ENCODE data around the gene TBX21. TPM values are rescaled to one million over a fixed set of nuclear protein-coding genes. Genes with fewer than 3 reads are reported as not detected.

TBX21 gene
- total and polyA plus RNA-seq, 9 of the 15 experiments (the other 6 are each of a cell fraction or from before 2014, with no cell fraction given), result 0.07 TPM; not detected in 8

Other genes starting within 250 kb of the TBX21 start
Only the 7 nearest of the 12 such genes appear.
- gene KPNB1, start 83.3 kb upstream of the TBX21 start, total RNA-seq (2014; rRNA removed), result 271 and 293 TPM in 2 replicates
- 396 and 433 TPM in 2 replicates for gene KPNB1, start 83.3 kb upstream of the TBX21 start, total RNA-seq (2014; rRNA removed; fragmentation: Illumina TruSeq; extraction: Trizol)
- gene KPNB1, start 83.3 kb upstream of the TBX21 start, total RNA-seq (2015; rRNA removed; fragmentation: Illumina TruSeq; extraction: Trizol), result 339 and 354 TPM in 2 replicates
- 591 and 622 TPM in 2 replicates for gene KPNB1, start 83.3 kb upstream of the TBX21 start, total RNA-seq (2021)
- gene KPNB1, start 83.3 kb upstream of the TBX21 start, polyA plus RNA-seq (2011; rRNA removed), result 331 and 369 TPM in 2 replicates
- gene KPNB1, start 83.3 kb upstream of the TBX21 start, polyA plus RNA-seq (2014; fragmentation: Illumina TruSeq; extraction: Trizol), result 515 and 528 TPM in 2 replicates
- 100 to 1,000 TPM; 154 to 176 TPM for gene KPNB1, start 83.3 kb upstream of the TBX21 start, polyA plus RNA-seq (2014; fragmentation: Nextera tagmentation; extraction: Ambion mirVana)
- 271 and 316 TPM in 2 replicates for gene KPNB1, start 83.3 kb upstream of the TBX21 start, polyA plus RNA-seq (2014; rRNA removed)
- 10.6 and 14.7 TPM in 2 replicates for gene TBKBP1, start 39.1 kb upstream of the TBX21 start, total RNA-seq (2014; rRNA removed)
- gene TBKBP1, start 39.1 kb upstream of the TBX21 start, total RNA-seq (2014; rRNA removed; fragmentation: Illumina TruSeq; extraction: Trizol), result 3.7 and 4.4 TPM in 2 replicates
- gene TBKBP1, start 39.1 kb upstream of the TBX21 start, total RNA-seq (2015; rRNA removed; fragmentation: Illumina TruSeq; extraction: Trizol), result 4.7 and 5.1 TPM in 2 replicates
- gene TBKBP1, start 39.1 kb upstream of the TBX21 start, total RNA-seq (2021), result 12.5 and 15.6 TPM in 2 replicates
- 7.2 and 8.7 TPM in 2 replicates for gene TBKBP1, start 39.1 kb upstream of the TBX21 start, polyA plus RNA-seq (2011; rRNA removed)
- 6.8 and 11.4 TPM in 2 replicates for gene TBKBP1, start 39.1 kb upstream of the TBX21 start, polyA plus RNA-seq (2014; fragmentation: Illumina TruSeq; extraction: Trizol)
- under 1 TPM; 0.03 to 0.08 TPM for gene TBKBP1, start 39.1 kb upstream of the TBX21 start, polyA plus RNA-seq (2014; fragmentation: Nextera tagmentation; extraction: Ambion mirVana)
- gene TBKBP1, start 39.1 kb upstream of the TBX21 start, polyA plus RNA-seq (2014; rRNA removed), result 12.9 and 13.0 TPM in 2 replicates
- 6.1 and 7.3 TPM in 2 replicates for gene OSBPL7, start 88.6 kb downstream of the TBX21 start, total RNA-seq (2014; rRNA removed)
- gene OSBPL7, start 88.6 kb downstream of the TBX21 start, total RNA-seq (2014; rRNA removed; fragmentation: Illumina TruSeq; extraction: Trizol), result 2.4 and 2.9 TPM in 2 replicates
- gene OSBPL7, start 88.6 kb downstream of the TBX21 start, total RNA-seq (2015; rRNA removed; fragmentation: Illumina TruSeq; extraction: Trizol), result 5.8 and 6.7 TPM in 2 replicates
- gene OSBPL7, start 88.6 kb downstream of the TBX21 start, total RNA-seq (2021), result 11.5 and 11.9 TPM in 2 replicates
- 5.3 and 15.3 TPM in 2 replicates for gene OSBPL7, start 88.6 kb downstream of the TBX21 start, polyA plus RNA-seq (2011; rRNA removed)
- gene OSBPL7, start 88.6 kb downstream of the TBX21 start, polyA plus RNA-seq (2014; fragmentation: Illumina TruSeq; extraction: Trizol), result 5.9 and 7.7 TPM in 2 replicates
- under 1 TPM; 0.32 to 0.48 TPM for gene OSBPL7, start 88.6 kb downstream of the TBX21 start, polyA plus RNA-seq (2014; fragmentation: Nextera tagmentation; extraction: Ambion mirVana)
- 9.7 and 9.8 TPM in 2 replicates for gene OSBPL7, start 88.6 kb downstream of the TBX21 start, polyA plus RNA-seq (2014; rRNA removed)
- gene MRPL10, start 98.3 kb downstream of the TBX21 start, total RNA-seq (2014; rRNA removed), result 68.6 and 83.9 TPM in 2 replicates
- 46.9 and 50.2 TPM in 2 replicates for gene MRPL10, start 98.3 kb downstream of the TBX21 start, total RNA-seq (2014; rRNA removed; fragmentation: Illumina TruSeq; extraction: Trizol)
- 52.3 and 53.1 TPM in 2 replicates for gene MRPL10, start 98.3 kb downstream of the TBX21 start, total RNA-seq (2015; rRNA removed; fragmentation: Illumina TruSeq; extraction: Trizol)
- 71.2 and 82.9 TPM in 2 replicates for gene MRPL10, start 98.3 kb downstream of the TBX21 start, total RNA-seq (2021)
- gene MRPL10, start 98.3 kb downstream of the TBX21 start, polyA plus RNA-seq (2011; rRNA removed), result 67.3 and 101 TPM in 2 replicates
- gene MRPL10, start 98.3 kb downstream of the TBX21 start, polyA plus RNA-seq (2014; fragmentation: Illumina TruSeq; extraction: Trizol), result 105 and 108 TPM in 2 replicates
- 10 to 100 TPM; 27.8 to 47.8 TPM for gene MRPL10, start 98.3 kb downstream of the TBX21 start, polyA plus RNA-seq (2014; fragmentation: Nextera tagmentation; extraction: Ambion mirVana)
- gene MRPL10, start 98.3 kb downstream of the TBX21 start, polyA plus RNA-seq (2014; rRNA removed), result 67.4 and 83.9 TPM in 2 replicates
- 0.37 TPM in 1 of 2 replicates, not detected in the other for gene LRRC46, start 98.4 kb downstream of the TBX21 start, total RNA-seq (2014; rRNA removed)
- gene LRRC46, start 98.4 kb downstream of the TBX21 start, total RNA-seq (2014; rRNA removed; fragmentation: Illumina TruSeq; extraction: Trizol), result 0.22 and 0.40 TPM in 2 replicates
- 0.47 and 0.64 TPM in 2 replicates for gene LRRC46, start 98.4 kb downstream of the TBX21 start, total RNA-seq (2015; rRNA removed; fragmentation: Illumina TruSeq; extraction: Trizol)
- gene LRRC46, start 98.4 kb downstream of the TBX21 start, total RNA-seq (2021), result 0.73 and 1.0 TPM in 2 replicates
- 0.59 and 0.72 TPM in 2 replicates for gene LRRC46, start 98.4 kb downstream of the TBX21 start, polyA plus RNA-seq (2011; rRNA removed)
- gene LRRC46, start 98.4 kb downstream of the TBX21 start, polyA plus RNA-seq (2014; fragmentation: Illumina TruSeq; extraction: Trizol), result 1.4 and 1.9 TPM in 2 replicates
- gene LRRC46, start 98.4 kb downstream of the TBX21 start, polyA plus RNA-seq (2014; fragmentation: Nextera tagmentation; extraction: Ambion mirVana), result under 1 TPM; 0.39 TPM
- 0.53 and 1.4 TPM in 2 replicates for gene LRRC46, start 98.4 kb downstream of the TBX21 start, polyA plus RNA-seq (2014; rRNA removed)
- 23.2 and 29.9 TPM in 2 replicates for gene SCRN2, start 108.0 kb downstream of the TBX21 start, total RNA-seq (2014; rRNA removed)
- gene SCRN2, start 108.0 kb downstream of the TBX21 start, total RNA-seq (2014; rRNA removed; fragmentation: Illumina TruSeq; extraction: Trizol), result 5.7 and 8.5 TPM in 2 replicates
- gene SCRN2, start 108.0 kb downstream of the TBX21 start, total RNA-seq (2015; rRNA removed; fragmentation: Illumina TruSeq; extraction: Trizol), result 11.8 and 13.7 TPM in 2 replicates
- gene SCRN2, start 108.0 kb downstream of the TBX21 start, total RNA-seq (2021), result 24.0 and 28.8 TPM in 2 replicates
- 19.3 and 32.0 TPM in 2 replicates for gene SCRN2, start 108.0 kb downstream of the TBX21 start, polyA plus RNA-seq (2011; rRNA removed)
- 13.6 and 20.9 TPM in 2 replicates for gene SCRN2, start 108.0 kb downstream of the TBX21 start, polyA plus RNA-seq (2014; fragmentation: Illumina TruSeq; extraction: Trizol)
- gene SCRN2, start 108.0 kb downstream of the TBX21 start, polyA plus RNA-seq (2014; fragmentation: Nextera tagmentation; extraction: Ambion mirVana), result 1 to 10 TPM in 1 of 2 experiments, under 1 TPM in 1; 0.25 to 1.2 TPM
- gene SCRN2, start 108.0 kb downstream of the TBX21 start, polyA plus RNA-seq (2014; rRNA removed), result 31.9 and 32.9 TPM in 2 replicates
- 2.2 TPM in 2 replicates for gene SP6, start 117.9 kb downstream of the TBX21 start, total RNA-seq (2014; rRNA removed)
- 1.6 and 2.0 TPM in 2 replicates for gene SP6, start 117.9 kb downstream of the TBX21 start, total RNA-seq (2014; rRNA removed; fragmentation: Illumina TruSeq; extraction: Trizol)
- 1.1 TPM in 2 replicates for gene SP6, start 117.9 kb downstream of the TBX21 start, total RNA-seq (2015; rRNA removed; fragmentation: Illumina TruSeq; extraction: Trizol)
- gene SP6, start 117.9 kb downstream of the TBX21 start, total RNA-seq (2021), result 6.9 and 7.9 TPM in 2 replicates
- gene SP6, start 117.9 kb downstream of the TBX21 start, polyA plus RNA-seq (2011; rRNA removed), result 5.2 and 5.5 TPM in 2 replicates
- 2.9 and 4.1 TPM in 2 replicates for gene SP6, start 117.9 kb downstream of the TBX21 start, polyA plus RNA-seq (2014; fragmentation: Illumina TruSeq; extraction: Trizol)
- under 1 TPM; 0.11 TPM for gene SP6, start 117.9 kb downstream of the TBX21 start, polyA plus RNA-seq (2014; fragmentation: Nextera tagmentation; extraction: Ambion mirVana)
- 4.6 and 4.7 TPM in 2 replicates for gene SP6, start 117.9 kb downstream of the TBX21 start, polyA plus RNA-seq (2014; rRNA removed)

Data from K562 (cell line).